Measurements from ENCODE around the gene SRP68.

The SRP68 gene

DNA sequence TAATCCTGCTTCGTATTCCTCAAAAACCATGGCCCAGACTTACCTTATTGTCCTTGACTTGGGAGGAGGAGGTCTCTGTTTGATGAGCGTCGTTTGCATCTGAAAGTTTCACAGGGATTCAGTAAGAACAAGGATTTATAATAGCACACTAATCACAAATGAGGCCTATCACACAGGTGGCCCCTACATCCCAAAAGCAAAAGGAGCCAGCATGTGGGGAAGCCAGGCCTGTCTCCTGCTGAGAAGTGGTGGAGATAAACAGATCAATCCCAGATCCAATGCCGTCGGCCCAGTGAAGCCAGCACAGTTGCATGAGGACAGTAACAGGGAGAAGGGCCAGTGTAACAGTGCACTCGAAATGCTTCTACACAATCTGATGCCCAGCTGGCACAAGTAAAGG lies 31.9 kb downstream of the SRP68 start:
- no peak for DNase-seq

DNA sequence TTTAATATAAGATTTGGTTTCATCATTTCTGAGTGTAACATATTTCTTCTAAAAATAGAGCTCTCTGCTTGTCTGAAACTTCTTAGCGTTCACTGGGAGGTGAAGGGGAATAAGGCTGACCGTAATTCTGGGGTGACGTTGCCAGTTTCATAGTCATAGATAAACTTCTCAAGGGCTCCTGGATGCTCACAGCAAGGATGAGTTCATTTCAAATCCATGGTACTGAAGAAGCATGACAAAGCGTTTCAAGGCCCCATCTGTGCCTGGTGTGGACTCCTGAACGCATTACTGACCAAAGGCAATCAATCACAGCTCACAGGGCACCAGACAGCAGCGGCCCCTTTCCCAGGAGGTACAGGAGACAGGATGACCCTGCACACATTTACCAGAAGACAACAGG lies 33.2 kb downstream of the SRP68 start:
- DNase-seq: no peak

DNA sequence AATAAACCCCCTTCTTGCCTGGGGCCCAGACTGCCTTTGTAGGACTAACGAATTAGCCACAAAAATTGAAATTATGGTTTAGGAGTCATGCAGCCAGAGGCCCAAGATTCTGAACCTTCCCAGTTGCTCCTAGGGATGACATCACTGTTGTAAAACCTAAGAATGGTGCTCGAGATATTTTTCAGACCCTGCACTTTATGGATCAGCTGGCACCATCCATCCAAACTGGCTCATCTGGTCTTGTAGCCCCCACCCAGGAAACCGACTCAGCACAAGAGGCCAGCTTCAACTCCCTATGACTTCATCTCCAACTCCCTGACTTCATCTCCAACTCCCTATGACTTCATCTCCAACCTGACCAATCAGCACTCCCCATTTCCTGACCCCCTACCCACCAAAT lies 34.3 kb downstream of the SRP68 start:
- DNase-seq: no peak

DNA sequence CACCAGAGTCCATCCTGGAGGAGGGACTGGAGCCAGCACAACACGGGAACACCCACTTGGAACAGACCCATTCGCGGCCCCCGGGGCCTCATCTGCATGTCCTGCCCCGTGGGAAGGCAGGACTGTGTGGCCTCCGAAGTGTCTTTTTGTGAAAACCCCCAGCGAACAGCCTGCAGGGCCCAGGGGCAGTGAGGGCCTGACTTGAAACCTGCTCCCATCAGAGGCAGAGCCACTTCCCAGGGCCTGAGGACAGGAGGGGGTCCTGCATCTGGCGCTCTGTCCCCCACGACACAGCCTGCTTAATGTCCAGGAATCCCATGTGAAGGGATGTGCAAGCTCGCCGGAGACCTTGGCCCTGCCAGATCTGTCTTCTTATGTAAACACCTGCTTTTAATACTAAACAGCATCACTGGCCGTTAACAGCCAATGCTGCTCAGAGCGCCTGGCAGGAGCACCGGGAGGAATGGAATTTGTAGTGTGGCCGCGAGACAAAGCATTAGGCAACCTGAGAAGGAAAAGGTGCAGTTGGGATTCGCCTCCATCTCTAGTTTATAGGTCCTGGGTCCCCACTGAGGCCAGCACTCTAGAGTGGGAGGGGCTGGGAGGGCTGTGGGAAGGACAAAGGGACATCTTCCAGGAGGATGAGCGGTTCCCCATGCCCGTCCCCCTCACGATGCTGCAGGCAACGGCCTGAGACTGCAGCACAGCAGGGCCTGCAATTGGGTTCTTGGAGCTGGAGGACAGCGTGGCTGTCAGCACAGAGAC lies 35.6 kb downstream of the SRP68 start:
- DNase-seq: no peak

DNA sequence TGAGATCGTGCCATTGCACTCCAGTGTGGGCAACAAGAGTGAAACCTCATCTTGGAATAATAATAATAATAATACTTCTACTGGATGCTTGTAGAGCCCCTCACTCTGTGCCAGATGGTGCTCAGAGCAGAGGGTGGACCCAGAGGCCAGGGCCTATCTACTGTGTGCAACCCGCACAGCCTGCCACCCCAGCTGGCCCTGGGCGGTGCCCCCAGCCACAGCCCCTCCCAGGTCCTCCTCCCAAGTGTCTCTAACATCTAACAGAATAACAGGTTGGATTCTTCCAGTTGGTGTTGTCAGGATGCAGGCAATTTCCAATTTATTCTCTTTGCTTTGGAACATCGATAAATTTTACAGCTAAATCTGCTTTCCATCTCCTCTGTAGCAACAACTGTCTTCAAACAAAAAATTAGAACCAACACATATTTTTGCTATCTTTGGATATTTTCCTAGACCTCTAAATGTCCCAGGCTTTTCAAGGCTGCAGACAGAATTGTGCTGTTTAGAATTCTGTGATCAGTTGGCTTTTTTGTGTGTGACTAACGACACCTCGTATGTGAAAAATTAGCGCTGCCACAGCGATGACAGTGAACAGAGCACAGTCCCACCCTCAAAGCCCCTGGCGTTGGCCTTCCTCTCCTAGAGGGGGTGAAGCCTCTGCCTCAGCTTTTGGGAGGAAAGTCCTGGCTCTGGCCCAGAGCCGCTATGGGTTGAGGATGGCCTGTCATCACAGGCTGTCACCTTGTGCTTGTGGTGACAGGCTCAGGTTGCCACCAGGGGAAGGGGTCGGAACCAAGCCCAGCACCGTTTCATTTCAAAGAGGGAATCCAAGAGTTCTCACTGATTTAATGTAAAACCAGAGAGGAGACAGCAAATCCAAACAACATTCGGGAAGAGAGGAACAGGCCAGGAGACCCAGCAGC lies 37.6 kb downstream of the SRP68 start:
- DNase-seq: no peak

DNA sequence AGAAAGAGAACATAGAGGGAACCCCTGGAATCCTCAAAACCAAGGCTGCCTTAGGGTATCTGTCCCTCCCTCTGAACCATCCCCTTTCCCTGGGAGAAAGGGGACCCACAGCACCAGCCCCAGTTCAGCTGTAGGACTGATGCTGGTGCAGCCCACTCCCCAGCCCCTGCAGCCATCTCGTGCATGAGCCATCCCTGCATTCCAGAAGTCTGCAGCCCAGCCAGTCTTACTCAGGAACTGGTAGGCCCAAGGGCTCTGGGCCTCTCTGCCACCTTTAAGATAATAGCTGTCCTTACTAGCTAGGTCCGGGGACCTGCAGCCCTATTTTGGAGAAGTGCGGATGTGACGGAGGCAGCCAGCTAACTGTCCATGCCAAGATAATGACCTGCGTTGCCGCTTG lies 39.2 kb downstream of the SRP68 start:
- DNase-seq: no peak

DNA sequence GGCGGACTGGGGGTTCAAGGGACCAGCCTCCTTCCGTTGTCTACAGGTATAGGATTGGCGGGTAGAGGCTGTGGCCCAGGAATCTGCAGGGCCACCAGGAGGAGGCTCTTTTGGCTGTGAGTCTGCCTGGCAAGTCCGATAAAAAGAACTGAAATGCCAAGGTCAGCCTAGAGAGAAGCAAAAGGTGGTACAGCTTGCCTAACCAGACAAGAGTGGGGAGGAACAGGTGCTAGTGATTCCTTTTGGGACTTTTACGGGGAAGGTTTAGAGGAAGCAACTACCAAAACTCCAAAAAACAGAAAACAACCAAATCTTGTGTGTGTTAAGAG lies 39.6 kb downstream of the SRP68 start:
- no peak for DNase-seq

DNA sequence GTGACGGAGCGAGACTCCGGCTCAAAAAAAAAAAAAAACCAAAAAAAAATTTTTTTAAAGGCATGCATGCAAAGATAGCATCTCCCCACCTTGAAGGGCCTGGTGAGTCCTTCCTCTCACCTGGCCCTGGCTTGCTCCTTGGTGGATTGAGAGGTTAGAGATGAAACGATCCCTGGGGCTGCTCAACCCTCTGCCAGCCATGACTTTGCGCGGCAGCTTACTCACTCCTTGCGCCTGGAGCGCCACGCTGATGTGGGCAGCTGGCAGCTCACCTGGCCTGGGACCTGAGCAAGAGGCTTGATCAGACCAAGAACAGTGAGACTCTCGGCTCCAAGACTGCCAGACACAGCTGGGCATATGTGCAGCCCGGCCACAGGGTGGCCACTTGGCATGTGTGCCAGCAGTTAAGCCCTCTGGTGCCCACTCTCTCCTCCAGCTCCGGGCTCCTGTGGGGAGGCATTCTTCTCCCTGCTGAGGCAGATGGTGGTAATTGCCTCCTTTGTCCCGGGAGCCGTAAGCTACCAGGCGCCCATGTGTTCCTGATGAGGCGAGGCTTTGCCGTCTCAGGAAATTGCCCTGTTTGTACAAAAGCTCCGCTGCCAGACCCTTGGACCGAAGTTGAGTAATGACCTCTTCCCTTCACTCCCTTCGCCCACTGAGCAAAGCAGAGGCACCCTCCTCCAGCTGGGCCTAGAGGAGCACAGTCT lies 40.1 kb downstream of the SRP68 start:
- no peak for DNase-seq

DNA sequence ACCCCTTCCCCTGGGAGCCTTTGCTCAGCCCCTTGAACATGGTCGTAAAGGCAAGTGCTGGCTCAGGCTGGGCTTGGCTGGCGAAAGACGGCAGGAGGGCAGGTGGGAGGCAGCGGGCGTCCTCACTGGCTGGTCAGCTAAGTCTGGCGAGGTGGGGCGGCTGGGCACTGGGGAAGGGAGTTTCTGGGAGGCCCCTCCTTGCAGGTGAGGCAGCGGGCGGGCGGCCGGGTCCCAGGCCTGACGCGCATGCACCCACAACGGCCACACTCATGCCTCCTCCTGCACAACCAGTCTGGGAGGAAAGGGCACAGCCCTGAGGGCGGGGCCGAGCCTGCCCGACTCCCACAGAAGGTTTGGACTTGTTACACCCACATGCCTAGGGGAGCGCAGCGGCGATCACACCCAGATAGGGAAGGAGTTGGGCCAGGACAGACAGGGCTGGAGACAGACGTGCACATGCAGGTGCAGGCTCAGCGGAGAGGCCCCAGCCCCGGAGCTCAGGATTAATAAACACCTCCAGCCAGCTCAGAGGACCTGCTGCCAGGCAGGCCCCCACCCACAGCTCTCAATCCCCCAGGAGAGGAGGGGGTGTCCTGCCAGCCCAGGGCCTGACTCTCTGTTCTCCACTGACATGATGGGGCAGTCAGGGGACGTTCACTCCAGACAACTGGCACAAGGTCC lies 45.0 kb downstream of the SRP68 start, which contains the start of gene EVPL:
Gene EVPL, minus strand, starts transcription at position 148 of the 681 bp plus-strand sequence. Its CDS starts 108 bp downstream, at position 40.
- no peak for DNase-seq

DNA sequence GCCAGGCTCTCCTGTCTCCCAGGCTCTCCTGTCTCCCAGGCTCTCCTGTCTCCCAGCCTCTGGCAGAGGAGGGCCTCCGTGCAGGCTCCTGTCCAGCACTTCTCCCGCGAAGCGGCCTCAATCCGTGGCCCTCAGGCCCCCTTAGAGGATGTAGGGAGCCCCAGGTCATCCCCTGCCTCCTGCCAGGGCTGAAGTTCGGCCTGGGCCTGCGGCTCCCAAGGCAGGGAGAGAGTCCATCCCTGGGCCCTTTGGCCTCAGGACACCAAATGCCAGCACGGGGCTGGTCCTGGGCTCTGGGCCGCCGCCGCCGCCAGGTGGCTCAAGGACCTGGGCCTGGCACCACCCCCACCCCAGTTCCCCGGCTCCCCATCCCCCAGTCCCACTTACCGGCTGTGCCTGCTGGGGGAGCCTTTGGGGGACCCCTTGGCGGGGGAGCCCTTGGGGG lies 45.6 kb downstream of the SRP68 start:
- no peak for DNase-seq

DNA sequence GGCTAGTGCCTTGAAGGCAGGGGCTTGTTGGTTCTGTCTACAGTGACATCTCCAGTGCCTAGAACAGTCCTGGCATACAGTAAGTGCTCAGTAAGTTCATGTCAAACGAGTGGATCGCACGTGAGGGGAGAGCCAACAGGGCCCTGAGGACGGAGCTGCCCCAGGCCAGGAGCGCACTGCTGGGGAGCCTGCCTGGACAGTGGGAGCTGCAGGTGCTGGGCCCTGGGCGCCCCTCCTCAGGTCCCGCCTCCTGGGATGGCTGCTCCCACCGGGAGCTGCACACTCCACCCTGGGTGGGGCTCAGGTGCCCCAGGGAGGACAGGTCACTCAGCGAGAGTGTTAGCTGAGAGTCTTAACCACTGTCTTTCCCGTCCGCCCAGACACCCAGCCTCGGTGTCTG lies 47.0 kb downstream of the SRP68 start:
- DNase-seq: no peak

DNA sequence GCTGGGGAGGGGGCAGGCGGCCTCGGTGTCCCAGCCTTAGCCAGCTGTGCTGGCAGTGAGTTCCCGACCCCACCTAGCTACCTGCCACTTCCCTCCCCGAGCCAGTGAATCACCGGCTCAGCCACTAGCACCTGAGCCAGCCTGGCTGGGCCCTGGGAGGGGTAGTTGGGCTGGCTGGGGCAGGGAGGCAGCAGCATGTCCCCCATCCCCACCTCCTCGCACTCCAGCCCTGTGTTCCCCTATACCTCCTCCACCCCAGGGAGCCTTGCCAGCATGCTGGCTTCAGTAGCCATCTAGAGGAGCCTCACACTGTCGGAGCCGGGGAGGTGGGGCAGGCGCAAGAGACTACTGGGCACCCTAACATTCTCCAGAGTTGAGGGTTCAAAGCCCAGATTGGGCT lies 48.0 kb downstream of the SRP68 start:
- no peak for DNase-seq

DNA sequence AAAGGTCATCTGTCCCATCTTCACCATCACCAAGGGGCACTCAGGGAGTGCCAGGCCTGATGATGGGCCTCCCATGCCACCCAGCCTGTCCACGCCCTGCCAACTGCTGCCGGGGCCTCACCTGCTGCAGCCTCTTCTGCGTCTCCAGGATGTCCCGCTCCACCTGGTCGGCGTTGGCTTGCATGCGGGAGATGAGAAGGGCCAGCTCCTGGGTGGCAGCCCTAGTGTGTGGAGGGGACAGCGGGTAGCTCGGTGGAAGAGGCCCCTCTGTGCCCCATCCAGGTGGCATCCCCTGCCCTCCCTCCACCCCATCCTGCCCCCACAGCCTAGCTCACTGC lies 48.4 kb downstream of the SRP68 start:
- DNase-seq: no peak

DNA sequence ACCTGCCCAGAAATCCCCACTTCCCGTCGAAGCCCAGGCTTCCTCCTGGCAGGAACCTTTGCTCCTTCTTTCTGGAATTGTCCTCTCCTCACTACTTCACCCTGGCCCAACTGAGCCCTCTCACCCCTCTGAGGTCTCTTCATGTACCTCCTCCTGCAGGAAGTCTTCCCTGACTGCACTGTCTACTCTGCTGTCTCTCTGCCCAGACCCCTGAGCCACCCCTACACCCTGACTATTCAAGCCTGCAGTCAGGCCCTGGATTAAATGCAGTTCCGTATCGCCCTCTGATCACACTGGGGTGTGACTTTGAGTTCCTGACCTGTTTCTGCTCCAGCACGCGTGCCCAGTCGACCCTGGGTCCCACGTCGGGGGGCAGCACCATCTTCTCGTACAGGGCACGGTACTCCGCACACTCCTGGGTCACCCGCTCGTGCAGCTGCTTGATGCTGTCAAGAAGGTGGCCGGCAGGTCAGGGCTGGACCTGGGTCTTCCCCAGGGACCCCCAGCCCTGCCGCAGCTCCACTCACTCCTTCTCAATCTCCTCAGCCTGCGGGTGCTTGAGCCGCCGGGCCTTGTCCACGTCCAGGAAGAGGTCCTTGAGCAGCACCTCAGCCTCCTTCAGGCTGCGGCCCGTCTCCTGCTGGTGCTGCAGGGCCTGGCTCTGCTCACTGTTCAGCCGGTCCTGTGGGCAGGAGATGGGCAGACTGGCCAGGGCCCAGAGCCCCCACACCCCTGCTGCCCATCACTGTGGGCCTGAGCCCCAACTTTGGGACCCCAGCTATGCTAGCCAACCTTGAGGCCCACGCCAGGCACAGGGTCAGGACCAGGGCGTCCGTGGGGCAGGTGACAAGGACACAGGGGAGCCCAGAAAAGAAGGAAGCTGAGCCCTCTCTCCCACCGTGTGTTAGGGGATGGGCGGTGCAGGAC lies 49.1 kb downstream of the SRP68 start:
- DNase-seq: no peak

DNA sequence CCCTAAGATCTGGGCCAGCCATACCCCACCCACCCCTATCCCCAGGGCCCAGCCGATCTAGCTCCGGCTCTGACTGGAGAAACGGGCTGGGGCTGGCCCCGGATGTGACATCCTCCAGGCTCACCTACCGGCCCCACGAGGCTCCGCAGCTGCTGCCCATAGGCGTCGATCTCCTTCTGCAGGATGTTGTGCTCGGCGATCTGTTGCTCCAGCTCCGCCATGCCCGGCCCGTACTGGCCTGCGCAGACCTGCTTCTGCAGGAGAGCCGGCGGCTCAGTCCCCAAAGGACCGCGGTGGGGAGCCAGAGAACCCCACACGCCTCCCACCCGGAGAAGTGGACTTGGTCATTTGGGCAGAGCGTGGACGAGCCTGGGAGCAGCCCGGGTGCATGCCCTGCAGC lies 50.0 kb downstream of the SRP68 start:
- no peak for DNase-seq

DNA sequence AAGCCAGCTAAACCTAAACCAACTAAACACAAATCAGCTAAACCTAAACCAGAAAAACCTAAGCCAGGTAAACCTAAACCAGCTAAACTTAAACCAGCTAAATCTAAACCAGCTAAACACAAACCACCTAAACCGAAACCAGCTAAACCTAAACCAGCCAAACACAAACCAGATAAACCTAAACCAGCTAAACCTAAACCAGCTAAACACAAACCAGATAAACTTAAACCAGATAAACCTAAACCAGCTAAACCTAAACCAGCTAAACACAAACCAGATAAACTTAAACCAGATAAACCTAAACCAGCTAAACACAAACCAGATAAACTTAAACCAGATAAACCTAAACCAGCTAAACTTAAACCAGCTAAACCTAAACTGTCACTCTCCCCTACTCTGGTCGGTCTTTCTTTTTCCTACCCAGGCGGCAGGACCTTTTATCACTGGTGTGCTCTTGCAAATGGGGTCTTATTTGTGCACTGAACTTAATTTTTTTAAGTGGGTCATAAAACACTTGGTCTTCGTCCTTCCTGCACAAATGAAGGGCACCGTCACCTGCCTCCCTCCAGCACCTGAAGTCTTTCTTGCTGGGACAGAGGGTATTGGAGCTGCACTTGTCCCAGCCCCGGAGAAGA lies 52.4 kb downstream of the SRP68 start:
- DNase-seq: no peak

DNA sequence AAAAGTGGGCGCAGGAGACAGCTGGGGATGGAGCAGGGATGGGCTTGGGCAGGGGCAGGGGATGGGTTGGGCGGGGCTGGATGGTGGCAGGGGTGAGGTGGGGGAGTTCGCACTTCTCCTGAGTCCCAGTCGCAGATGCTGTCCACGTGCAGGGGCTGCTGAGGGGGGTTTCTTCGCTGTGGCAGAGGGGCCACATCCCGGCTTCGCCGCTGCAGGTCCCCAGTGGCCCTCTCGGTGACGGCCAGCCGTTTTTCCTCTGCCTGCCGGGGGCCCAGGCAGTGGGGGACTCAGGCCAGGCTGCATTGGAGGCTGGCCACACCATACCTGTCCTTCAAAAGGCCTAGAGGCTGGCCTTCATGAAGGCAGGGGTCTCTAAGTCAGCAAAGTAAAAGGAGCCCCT lies 53.5 kb downstream of the SRP68 start:
- DNase-seq: no peak

DNA sequence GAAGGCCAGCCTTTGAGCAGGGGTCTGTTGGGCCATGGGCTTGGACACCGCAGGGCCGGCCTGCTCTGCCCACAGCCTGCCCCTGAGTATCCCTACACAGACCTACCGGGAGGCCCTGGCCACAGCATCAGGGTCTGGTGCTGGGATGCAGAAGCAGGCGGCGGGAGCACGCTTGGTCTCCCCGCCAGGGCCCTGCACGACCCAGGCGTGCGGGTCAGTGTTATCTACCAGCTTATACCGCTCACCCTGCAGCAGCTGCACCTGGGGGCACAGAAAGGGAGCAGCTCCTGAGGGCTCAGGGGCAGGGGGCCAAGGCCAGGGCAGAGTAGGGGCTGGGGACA lies 54.0 kb downstream of the SRP68 start:
- DNase-seq: no peak

DNA sequence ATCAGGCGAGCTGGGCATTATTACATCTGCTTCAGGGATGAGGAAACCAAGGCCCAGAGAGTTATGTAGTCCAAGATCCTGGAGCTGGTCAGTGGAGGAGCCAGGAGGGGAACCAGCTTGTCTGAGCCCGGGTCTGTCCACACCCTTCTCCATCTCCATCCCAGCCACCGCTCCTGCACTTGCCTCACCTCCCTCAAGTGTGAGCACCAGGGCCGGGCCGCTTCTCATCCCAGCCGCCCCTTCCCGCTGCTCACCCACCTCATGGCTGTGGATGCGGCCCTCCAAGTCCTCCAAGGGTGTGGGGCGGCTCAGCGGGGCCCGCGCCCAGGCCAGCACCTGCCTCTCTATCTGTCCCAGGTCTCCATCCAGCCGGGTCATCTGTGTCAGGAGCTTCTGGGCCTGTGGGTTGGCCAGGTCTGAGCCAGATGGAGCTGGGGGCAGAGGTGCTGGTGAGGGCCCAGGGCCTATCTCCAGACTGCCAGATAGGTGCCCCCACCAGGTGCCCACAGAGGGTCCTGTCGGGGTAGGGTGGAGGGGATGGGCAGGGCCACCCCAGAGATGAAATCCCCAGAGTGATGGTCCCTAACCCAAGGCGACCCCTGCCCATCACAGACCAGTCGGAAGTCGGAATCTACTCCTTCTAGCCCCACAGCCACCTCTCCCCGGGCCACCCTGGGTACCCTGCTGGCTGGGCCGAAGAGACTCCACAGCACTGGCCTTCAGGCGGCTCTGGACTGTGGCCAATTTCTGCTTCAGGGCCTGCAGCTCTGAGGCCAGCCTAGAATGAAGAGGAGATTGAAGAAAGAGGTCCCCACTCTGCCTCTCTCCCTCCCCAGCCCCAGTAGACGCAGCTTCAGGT lies 54.6 kb downstream of the SRP68 start:
- no peak for DNase-seq

DNA sequence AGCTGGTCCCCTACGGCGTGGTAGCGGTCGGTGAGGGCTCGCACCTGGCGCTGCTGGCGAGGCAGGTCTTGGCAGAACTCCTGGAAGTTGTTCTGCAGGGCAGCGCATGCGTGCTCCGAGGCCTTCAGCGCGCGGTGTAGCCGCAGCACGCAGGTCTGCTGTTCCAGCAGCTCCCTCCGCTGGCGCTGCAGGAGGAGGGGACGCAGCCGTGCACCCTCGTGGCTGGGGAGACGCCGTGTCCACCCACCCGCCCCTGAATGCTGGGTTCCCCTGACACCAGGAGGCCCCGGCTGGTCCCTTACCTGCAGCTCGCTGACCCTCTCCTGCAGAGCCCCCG lies 57.4 kb downstream of the SRP68 start:
- DNase-seq: no peak

All from activated CD4-positive, alpha-beta T cell treated with anti-CD3 and anti-CD28 coated beads, Interleukin-2, amount 50 U/mL, for 1 hour (primary cell).